HG03066 (cell line): ENCODE data around the gene ZNF468.
A peak's percentile ranks its signal among the peaks of the same experiment; 100 is the strongest.
"Not testable (repeated sequence)": the region's sequence is repeated elsewhere in the genome, so short reads cannot be mapped to it uniquely, and the experiment has no call there.

Experiments
- ATAC-seq: cut with Tn5 transposase; IDR thresholded peaks from one replicate; pipeline ENCODE4 v1.9.1; 2021; ENCODE audit warnings: low read depth; ENCODE audit not compliant: unreplicated experiment

ZNF468 gene

DNA sequence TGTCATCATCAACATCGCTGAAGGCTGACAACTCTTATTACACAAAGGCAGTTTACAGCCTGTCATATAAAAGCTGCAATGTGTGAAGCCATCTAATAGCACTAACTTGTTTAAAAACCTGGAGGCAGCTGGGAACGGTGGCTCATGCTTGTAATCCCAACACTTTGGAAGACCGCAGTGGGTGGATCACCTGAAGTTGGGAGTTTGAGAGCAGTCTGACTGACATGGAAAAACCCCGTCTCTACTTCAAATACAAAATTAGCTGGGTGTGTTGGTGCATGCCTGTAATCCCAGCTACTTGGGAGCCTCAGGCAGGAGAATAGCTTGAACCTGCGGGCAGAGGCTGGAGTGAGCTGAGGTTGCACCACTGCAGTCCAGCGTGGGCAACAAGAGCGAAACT lies 27.6 kb downstream of the ZNF468 start:
- ATAC-seq, result not testable (repeated sequence)

DNA sequence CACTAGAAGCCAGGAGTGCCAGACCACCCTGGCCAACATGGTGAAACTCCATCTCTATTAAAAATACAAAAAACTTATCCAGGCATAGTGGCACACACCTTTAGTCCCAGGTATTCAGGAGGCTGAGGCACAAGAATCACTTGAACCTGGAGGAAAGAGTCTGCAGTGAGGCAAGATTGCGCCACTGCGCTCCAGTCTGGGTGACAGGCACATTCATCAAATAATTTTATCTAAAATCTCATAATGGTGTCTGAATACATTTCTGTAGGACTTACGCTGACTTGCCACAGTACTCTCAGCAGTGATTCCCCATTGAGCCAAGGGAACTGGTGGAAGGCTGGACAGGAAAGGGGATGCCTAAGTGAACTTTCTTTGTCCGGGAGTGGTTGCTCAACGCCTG lies 31.7 kb downstream of the ZNF468 start:
- no peak for ATAC-seq

DNA sequence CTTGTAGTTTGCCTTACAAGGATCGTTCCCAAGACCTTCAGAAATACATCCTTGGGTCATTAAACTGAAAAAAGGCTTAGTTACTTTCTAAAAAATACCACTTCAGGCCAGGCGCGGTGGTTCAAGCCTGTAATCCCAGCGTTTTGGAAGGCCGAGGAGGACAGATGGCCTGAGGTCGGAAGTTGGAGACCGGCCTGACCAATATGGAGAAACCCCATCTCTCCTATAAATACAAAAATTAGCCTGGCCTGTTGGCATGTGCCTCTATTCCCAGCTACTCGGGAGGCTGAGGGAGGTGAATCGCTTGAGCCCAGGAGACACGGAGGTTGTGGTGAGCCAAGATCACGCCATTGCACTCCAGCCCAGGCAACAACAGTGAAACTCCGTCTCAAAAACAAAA lies 33.7 kb downstream of the ZNF468 start:
- ATAC-seq, result no peak

DNA sequence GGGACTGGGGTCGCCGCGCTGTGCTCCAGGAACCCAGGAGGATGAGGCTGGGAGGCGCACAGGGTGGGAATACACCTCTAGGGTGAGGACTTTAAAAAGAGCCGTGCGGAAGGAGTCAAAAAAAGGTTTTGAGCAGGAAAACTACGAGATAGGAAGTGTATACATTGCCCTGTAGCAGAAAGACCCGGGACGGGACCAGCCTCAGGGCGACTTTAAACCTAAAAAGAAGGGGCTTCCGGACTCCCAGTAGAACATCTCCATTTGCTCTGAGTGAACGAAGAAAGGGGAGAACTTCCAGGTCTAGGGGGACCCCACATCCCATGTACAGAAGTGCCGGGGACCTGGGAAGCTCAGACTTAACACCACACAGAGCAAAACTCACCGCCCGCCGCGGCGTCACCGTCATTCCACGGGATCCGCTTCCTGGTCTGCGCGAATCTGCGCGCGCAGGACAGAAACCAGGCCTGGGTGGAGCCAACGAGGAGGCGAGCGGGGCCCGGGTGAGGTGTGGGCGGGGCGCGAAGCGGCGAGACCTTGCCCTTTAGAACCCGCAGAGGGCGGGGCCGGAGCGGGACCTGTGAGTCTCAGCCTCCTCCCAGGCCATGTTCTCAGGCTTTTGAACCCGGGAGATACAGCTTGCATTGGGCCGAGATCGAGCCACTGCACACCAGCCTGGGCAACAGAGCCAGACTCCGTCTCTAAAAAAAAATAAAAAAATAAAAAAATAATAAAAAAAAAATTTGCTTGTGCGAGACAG lies 36.0 kb downstream of the ZNF468 start, which contains the start of gene ZNF28:
Gene ZNF28 (minus strand): TSS at position 430 of the 757 bp plus-strand sequence. CDS start 3,675 bp downstream, outside the sequence.
- ATAC-seq, result peak; percentile 84

DNA sequence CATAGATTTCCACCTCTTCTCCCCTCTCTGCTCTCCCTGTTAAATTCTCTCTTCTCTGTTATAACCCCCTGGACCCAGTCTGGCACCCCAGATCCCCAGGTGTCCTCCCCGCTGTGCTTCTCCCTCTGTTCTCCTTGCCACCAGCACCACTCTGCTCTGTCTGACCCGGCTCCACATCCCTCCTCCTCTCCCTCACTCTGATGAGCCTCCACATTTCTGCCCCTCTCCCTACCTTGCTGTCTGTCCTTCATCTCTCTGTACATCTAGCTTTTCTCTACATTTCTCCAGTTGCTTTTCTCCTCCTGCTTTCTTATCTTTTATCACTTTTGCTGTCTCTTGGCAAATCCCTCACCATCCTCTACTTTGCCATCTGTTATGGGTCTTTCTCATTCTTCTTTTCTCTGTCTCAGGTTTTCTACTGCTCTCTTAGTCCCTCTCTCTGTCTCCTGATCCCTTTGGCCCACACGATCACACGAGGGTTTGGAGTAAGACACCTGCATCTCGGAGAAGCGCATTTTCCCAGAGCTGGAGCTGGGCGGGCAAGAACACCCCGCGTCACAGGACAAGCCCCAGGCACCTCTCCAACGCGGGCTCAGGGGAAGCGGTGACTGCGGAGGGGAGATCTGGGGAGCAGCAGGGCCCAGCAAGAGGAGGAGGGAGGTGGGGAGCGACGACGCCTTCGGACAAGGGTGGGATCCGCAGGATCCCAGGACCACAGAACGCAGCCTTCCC lies 36.8 kb downstream of the ZNF468 start:
- peak; percentile 16 for ATAC-seq

DNA sequence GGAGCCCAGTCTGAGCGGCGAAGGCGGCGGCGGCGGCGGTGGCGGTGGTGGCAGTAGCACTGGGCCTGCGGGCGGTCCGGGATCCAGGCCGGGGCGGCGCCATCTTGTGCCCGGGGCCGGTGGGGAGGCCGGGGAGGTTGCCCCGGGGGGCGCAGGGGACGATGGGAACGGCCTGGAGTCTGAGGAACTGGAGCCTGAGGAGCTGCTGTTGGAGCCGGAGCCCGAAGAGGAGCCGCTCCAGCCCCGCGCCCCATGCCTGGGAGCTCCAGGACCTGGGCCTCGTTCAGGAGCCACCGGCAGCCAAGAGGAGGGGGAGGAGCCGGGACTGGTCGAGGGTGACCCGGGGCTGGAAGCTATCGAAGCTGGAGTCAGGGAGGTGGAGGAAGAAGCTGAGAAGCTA lies 47.6 kb downstream of the ZNF468 start:
- no peak for ATAC-seq

DNA sequence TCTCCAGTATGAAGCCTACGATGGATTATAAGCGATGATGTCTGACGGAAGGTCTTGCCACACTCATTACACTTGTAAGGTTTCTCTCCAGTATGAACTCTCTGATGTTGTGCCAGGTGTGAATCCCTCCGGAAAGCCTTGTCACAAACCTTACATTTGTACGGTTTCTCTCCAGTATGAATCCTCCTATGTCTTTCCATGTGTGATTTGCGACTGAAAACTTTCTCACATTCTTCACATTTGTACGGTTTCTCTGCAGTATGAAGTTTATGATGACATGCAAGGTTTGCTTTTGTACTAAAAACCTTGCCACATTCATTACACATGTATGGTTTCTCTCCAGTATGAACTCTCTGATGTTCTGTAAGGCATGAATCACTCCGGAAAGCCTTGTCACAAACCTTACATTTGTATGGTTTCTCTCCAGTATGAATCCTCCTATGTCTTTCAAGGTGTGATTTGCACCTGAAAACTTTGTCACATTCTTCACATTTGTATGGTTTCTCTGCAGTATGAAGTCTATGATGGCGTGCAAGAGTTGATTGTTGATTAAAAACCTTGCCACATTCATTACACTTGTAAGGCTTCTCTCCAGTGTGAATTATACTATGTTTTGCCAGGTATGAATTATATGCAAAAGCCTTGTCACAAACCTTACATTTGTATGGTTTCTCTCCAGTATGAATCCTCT lies 57.3 kb downstream of the ZNF468 start:
- not testable (repeated sequence) for ATAC-seq

DNA sequence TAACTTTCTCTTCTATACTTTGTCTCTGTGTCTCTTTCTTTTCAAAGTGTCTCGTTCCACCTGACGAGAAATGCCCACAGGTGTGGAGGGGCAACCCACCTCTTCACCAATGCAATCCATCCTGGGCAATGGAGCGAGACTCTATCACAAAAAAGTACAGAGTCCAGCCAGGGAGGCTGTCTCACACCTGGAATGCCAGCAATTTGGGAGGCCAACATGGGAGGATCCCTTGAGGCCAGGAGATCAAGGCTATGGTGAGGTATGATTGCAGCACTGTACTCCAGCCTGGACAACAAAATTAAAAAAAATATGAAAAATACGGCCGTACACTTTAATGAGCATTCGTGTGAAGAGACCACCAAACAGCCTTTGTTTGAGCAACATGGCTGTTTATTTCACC lies 68.0 kb downstream of the ZNF468 start:
- no peak for ATAC-seq
